SJCRH30 (cell line): ENCODE results near the gene JARID2. TPM values are rescaled to one million over a fixed set of nuclear protein-coding genes. Genes with fewer than 3 reads are reported as not detected.
"Not testable (repeated sequence)": the region's sequence is repeated elsewhere in the genome, so short reads cannot be mapped to it uniquely, and the experiment has no call there.

Experiments
- DNase-seq, 2 experiments: peaks; one replicate each; pipeline ENCODE4 v3.0.0-alpha.2; 2015 to 2020
- H3K27ac ChIP-seq: fragments of 250-450 bp; sonication (Bioruptor Pico); 2 replicates; pipeline ENCODE4 v1.5.1; 2020; ENCODE audit warnings: mild to moderate bottlenecking, moderate library complexity
- H3K27me3 ChIP-seq: fragments of 250-450 bp; sonication (Bioruptor Pico); 2 replicates; pipeline ENCODE4 v1.5.1; 2020; ENCODE audit warnings: mild to moderate bottlenecking, moderate library complexity
- H3K36me3 ChIP-seq: fragments of 250-450 bp; sonication (Bioruptor Pico); 2 replicates; pipeline ENCODE4 v1.5.1; 2020; ENCODE audit warnings: mild to moderate bottlenecking, moderate library complexity
- H3K4me1 ChIP-seq: fragments of 250-450 bp; sonication (Bioruptor Pico); 2 replicates; pipeline ENCODE4 v1.5.1; 2020; ENCODE audit warnings: mild to moderate bottlenecking, moderate library complexity
- H3K4me3 ChIP-seq: fragments of 250-450 bp; sonication (Bioruptor Pico); 2 replicates; pipeline ENCODE4 v1.5.1; 2020; ENCODE audit warnings: mild to moderate bottlenecking, moderate library complexity
- H3K9me3 ChIP-seq: fragments of 250-450 bp; sonication (Bioruptor Pico); replicated peaks from 2 replicates; pipeline ENCODE4 v1.5.1; 2020; ENCODE audit warnings: mild to moderate bottlenecking, moderate library complexity
- total RNA-seq: library from RNA; depleted of rRNA; stranded (reverse); fragments of >200 nt; shearing (Covaris generic); gene quantifications from 2 replicates; pipeline ENCODE4 v1.2.3, GENCODE V29; 2014

JARID2 gene
- total RNA-seq, 1 experiment from 2014 or later, result 18.5 TPM

DNA sequence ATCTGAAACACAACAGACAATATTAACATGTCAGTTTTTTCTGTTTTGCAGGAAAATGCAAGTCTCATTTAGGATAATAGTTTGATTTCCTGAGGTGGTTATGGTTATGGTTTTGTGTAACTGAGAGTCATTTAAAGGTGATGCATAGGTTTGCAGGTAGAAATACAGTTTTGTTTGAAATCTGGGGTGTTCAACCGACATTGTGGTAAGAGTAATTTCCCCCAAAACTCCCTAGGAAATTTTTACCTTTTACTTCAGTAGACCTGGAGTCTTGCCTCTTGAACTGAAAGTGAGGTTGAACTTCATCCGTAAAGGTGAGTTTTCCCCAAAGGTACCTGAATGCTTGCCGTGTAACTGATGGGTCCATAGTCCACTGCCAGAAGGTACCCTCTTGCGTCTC lies 71.4 kb downstream of the JARID2 start:
- Histone ChIP-seq H3K27ac (no peak overlapping the region), H3K4me1 (peaks cover 2% of the 10 kb centered on the region; the same call in 1 of the 2 replicates), H3K4me3 (no peak overlapping the region), H3K36me3 (no peaks in the 10 kb centered on the region), H3K27me3 (no peaks in the 10 kb centered on the region), H3K9me3 (no peaks in the 10 kb centered on the region)
- DNase-seq, result no peak

DNA sequence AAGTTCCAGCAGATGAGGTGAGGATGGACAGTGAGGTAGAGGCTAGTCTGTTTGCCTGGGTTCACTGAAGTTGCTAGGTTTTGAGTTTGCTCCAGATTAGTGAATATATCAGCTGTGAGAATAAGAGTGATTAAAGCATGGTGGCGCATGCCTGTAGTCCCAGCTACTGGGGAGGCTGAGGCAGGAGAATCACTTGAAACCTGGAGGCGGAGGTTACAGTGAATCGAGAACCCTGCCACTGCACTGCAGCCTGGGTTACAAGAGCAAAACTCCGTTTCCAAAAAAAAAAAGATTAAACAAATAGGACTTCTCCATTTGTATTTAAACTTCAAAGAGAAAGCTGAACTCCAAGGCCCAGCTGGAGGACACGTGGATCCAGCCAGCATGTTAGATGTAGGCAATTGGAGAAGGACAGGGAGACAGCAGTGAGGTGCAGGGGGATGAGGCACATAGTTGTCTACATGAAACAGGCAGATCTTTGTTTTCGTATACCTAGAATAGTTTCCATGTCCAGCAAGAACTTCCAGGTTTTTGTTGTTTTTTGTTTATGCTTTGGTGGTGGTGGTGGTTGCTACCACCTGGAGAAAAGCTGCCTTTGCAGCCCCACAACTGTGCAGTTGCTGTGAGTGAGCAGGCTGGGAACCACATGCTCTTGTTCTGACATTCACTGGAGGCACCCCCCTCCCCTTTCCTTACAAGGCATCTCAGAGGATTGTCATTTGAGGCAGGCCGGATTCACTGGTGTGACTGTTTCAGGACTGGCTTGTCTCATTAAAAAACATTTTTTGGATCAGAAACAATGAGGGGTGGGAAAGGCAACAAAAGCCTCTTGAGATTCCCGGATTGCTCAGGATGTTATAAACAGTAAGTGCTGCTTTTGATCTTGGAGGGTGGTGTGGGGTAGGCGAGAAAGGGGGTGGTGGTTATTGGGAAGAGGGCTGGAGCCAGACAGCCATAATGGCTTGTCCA lies 72.3 kb downstream of the JARID2 start:
- H3K4me3 ChIP-seq, result no peak overlapping the region
- no peaks in the 10 kb centered on the region for H3K27me3 ChIP-seq
- peaks cover 10% of the 10 kb centered on the region; the same call in 1 of the 2 replicates for H3K4me1 ChIP-seq
- no peaks in the 10 kb centered on the region for H3K9me3 ChIP-seq
- no peak overlapping the region for H3K27ac ChIP-seq
- DNase-seq, result no peak
- no peaks in the 10 kb centered on the region for H3K36me3 ChIP-seq

DNA sequence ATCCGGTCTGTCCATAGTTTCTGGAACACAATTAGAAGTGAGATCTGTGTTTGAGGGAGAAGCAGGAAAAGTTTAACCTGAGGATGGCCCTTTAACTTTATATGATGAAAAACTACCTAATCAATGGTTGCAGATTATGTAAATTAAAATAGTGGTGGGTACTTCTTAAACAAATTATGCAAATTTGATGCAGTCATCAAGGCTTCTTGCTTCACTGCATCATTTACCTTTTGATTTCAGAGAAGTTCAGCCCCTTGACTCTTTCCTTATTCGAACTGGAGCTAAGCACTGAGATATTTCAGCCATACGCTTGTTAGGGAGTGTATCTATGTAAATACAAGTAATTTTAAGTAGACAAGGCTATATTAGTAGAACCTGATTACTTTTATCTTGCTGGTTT lies 73.8 kb downstream of the JARID2 start:
- Histone ChIP-seq H3K4me1 (peaks cover 12% of the 10 kb centered on the region; the same call in 1 of the 2 replicates), H3K4me3 (no peak overlapping the region), H3K27ac (no peak overlapping the region)

DNA sequence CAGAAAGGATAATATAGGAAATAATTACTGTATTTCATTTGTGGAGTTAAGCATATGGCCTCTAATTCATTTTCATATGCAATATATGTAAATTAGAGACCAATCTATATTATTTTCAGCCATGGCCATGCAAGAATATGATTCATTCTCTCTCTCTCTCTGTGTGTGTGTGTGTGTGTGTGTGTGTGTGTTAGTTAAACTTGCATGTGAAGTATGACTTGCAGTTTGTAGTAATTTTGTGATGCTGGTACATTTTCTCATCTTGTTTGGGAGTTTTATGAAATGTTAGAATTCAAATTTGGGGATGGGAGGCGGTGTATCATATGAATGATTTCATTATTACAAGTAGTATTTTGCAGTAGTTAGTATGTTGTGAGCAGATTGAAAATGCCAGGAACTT lies 74.8 kb downstream of the JARID2 start:
- DNase-seq, result no peak
- Histone ChIP-seq H3K4me3 (no peak overlapping the region), H3K36me3 (no peaks in the 10 kb centered on the region), H3K27me3 (no peaks in the 10 kb centered on the region), H3K9me3 (no peaks in the 10 kb centered on the region), H3K4me1 (peaks cover 12% of the 10 kb centered on the region; the same call in 1 of the 2 replicates), H3K27ac (no peak overlapping the region)

More for the DNA sequence above, 73.8 kb downstream of the JARID2 start:
- DNase-seq, result no peak
- Histone ChIP-seq H3K36me3 (no peaks in the 10 kb centered on the region), H3K9me3 (no peaks in the 10 kb centered on the region), H3K27me3 (no peaks in the 10 kb centered on the region)

DNA sequence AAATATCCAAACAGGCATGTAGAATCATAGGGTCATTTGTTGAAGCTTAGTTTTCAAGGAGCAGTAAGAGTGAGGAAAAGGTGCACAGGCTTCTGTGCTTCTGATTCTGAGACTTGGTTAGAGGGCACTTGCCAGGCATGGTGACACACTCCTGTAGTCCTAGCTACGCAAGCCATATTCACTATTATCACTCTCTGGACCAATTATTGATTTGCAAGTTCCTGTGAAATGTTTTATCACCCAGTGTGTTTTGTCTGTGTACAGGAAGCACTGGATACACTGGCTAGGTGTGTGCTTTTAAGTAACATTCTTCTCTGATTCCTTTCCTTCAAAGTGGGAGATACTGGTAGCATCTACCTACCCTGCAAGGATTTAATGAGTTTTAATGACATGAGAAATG lies 76.3 kb downstream of the JARID2 start:
- H3K36me3 ChIP-seq, result no peaks in the 10 kb centered on the region

DNA sequence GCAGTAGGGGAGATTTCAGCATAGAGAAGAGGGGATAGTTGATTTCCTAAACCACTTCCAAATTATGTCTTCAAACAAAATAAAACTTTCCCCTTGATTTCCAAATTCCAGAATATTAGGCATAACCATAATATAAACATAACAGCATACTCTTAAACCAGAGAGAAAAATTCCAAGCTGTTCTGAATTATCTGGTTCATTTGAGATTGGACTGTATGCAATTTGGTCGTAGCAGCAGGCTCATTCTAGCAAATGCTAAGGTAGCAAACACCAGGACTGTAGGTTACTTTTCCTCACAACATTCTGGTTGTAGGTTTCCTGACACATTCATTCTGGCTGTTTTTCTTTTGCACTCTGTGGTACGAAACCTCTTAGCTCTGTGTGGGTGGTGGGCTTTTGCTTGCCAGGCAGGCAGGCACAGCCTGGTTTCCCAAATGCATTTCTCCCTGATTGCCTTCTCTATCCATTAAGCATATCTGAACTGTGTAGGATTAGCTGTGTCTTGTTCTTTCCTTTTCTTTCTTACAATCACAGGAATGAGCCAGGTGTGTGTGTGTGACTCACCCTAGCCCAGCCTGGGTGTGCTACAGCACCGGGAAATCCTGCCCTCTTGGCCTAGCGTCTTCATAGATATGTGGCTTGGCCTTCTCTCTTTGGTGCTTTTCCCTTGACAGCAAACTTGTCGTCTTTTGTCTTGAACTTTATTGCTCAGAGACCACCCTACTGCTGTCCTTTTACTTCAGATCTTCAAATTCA lies 77.1 kb downstream of the JARID2 start:
- no peak overlapping the region for H3K4me3 ChIP-seq
- H3K36me3 ChIP-seq, result no peaks in the 10 kb centered on the region
- H3K4me1 ChIP-seq, result peaks cover 12% of the 10 kb centered on the region; the same call in 1 of the 2 replicates
- DNase-seq, result no peak
- H3K27ac ChIP-seq, result peak overlapping the region; percentile 32; the same call in 1 of the 2 replicates
- H3K9me3 ChIP-seq, result no peaks in the 10 kb centered on the region
- no peaks in the 10 kb centered on the region for H3K27me3 ChIP-seq

More for the DNA sequence above, 76.3 kb downstream of the JARID2 start:
- peaks cover 12% of the 10 kb centered on the region; the same call in 1 of the 2 replicates for H3K4me1 ChIP-seq
- H3K4me3 ChIP-seq, result no peak overlapping the region
- H3K27me3 ChIP-seq, result no peaks in the 10 kb centered on the region
- peak overlapping the region; percentile 32; the same call in 1 of the 2 replicates for H3K27ac ChIP-seq
- H3K9me3 ChIP-seq, result no peaks in the 10 kb centered on the region
- no peak for DNase-seq

DNA sequence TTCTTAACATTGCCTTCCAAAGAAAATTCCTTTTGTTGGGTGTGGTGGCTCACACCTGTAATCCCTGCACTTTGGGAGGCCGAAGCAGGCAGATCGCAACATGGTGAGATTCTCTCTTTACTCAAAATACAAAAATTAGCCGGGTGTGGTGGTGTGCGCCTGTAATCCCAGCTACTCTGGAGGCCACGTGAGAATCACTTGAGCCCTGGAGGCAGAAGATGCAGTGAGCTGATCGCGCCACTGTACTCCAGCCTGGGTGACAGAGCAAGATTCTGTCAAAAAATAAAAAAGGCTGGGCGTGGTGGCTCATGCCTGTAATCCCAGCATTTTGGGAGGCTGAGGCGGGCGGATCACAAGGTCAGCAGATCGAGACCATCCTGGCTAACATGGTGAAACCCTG lies 77.7 kb downstream of the JARID2 start:
- H3K4me3 ChIP-seq, H3K27me3 ChIP-seq, H3K27ac ChIP-seq, H3K9me3 ChIP-seq, H3K36me3 ChIP-seq, DNase-seq: not testable (repeated sequence)
- H3K4me1 ChIP-seq, result peaks cover 16% of the 10 kb centered on the region

DNA sequence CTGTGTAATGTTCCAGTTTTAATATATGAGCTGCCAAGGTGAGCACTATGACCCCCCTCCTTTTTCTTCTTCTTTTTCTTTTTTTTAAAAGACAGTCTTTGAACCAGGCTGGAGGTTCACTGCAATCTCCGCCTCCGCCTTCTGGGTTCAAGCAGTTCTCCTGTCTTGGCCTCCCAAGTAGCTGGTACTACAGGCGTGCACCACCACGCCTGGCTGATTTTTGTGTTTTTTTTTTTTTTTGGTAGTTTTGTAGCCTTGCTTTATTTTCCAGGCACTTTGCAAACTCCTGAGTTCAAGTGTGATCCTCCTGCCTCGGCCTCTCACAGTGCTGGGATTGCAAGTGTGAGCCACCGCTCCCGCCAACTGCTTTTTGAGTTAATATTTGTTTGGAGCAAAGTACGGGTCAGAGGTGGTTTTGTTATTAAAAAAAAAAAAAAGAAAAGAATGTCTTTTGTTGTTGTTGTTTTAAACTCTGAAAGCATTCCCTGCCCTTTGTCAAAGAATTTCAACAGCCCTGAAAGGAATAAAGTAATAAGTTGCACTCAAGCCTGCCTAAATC lies 78.6 kb downstream of the JARID2 start:
- Histone ChIP-seq H3K4me1 (peaks cover 21% of the 10 kb centered on the region), H3K36me3 (no peaks in the 10 kb centered on the region), H3K27me3 (no peaks in the 10 kb centered on the region), H3K27ac (no peak overlapping the region), H3K4me3 (no peak overlapping the region), H3K9me3 (no peaks in the 10 kb centered on the region)
- no peak for DNase-seq

DNA sequence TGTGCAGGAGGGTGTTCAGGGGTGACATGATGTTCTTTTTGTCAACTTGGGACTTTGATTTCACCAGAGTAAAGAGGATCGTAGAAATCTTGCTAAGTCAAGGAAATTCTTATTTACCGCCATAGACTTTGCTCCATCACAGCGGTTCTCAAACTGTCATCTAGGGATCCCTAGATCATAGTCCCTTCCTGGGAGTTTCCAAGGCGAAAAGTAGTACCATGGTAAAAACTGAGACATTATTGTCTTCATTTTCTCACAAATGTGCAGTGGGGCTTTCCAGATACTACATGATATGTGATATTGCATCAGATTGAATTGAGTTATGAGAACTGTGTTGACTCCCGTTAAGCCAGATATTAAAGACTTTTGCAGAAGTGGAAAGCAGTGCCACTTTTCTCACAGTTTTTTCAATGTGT lies 79.7 kb downstream of the JARID2 start:
- H3K4me1 ChIP-seq, result peaks cover 29% of the 10 kb centered on the region
- H3K36me3 ChIP-seq, result no peaks in the 10 kb centered on the region
- no peak for DNase-seq
- no peaks in the 10 kb centered on the region for H3K27me3 ChIP-seq
- H3K27ac ChIP-seq, result no peak overlapping the region
- no peaks in the 10 kb centered on the region for H3K9me3 ChIP-seq
- no peak overlapping the region for H3K4me3 ChIP-seq

DNA sequence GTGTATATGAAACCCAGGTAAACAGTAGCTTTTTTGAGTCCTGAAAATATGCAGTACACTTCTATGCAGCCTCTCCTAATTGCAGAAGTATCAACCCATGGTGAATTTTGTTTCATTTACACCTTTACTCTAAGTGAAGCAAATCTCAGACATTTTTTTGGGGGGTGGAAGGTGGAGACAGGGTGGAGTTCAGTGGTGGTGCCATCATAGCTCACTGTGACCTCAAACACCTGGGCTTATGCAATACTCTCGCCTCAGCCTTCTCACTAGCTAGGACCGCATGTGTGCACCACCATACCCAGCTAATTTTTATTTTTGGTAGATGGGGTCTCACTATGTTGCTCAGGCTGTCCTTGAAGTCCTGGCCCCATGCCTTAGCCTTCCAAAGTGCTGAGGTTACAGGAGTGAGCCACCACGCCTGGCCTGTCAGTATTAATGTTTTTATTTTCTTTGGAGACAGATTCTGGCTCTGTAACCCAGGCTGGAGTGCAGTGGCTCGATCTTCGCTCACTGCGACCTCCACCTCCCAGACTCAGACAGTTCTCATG lies 80.3 kb downstream of the JARID2 start:
- no peak overlapping the region for H3K4me3 ChIP-seq
- DNase-seq, result no peak
- H3K4me1 ChIP-seq, result peaks cover 35% of the 10 kb centered on the region
- no peaks in the 10 kb centered on the region for H3K27me3 ChIP-seq
- no peaks in the 10 kb centered on the region for H3K36me3 ChIP-seq
- no peaks in the 10 kb centered on the region for H3K9me3 ChIP-seq
- H3K27ac ChIP-seq, result no peak overlapping the region

DNA sequence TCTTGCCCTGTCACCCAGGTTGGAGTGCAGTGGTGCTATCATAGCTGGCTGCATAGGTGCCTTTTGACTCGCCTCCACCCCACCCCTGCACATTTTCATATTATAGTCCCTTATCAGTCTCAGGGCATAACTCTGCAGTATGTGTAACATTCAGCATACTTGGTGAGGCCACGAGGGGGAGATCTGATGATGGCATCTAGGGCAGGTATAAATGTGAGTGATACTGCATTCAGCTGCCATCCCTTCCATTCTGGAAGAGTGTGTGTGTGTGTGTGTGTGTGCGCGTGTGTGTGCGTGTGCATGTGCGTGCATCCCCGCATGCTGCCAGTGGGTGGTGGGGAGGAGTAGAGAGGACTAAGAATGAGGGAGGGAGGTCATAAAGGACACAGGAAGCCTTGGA lies 81.4 kb downstream of the JARID2 start:
- Histone ChIP-seq H3K4me1 (peaks cover 44% of the 10 kb centered on the region), H3K27ac (no peak overlapping the region), H3K9me3 (no peaks in the 10 kb centered on the region), H3K4me3 (no peak overlapping the region), H3K27me3 (no peaks in the 10 kb centered on the region), H3K36me3 (no peaks in the 10 kb centered on the region)
- DNase-seq, result no peak

DNA sequence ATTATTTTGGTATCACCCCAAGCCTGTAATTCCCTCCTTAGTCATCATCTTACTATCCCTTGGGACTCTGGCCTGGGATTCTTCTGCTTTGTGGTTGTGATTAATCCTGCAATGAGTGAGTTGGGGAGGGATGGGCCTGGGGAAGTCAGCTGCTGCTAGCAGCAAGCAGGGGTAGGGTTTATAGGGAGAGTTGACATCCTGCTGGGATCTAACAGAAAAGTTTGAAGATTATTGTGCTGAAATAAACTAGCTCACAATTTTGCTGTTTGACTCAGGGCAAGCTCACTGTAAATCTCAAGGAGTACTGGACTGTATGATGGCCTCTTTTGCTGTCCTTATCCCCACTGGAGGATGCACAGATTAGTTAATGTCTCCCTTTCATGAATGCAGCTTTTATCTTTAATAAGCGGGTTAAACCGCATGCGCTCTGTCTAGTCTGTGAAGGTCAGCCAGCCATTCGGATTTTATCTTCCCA lies 83.4 kb downstream of the JARID2 start:
- no peaks in the 10 kb centered on the region for H3K27me3 ChIP-seq
- peak; percentile 85 to 92 for DNase-seq
- H3K27ac ChIP-seq, result peak overlapping the region; percentile 71
- H3K36me3 ChIP-seq, result no peaks in the 10 kb centered on the region
- peaks cover 40% of the 10 kb centered on the region for H3K4me1 ChIP-seq
- H3K4me3 ChIP-seq, result no peak overlapping the region; the same call in 1 of the 2 replicates
- H3K9me3 ChIP-seq, result no peaks in the 10 kb centered on the region

DNA sequence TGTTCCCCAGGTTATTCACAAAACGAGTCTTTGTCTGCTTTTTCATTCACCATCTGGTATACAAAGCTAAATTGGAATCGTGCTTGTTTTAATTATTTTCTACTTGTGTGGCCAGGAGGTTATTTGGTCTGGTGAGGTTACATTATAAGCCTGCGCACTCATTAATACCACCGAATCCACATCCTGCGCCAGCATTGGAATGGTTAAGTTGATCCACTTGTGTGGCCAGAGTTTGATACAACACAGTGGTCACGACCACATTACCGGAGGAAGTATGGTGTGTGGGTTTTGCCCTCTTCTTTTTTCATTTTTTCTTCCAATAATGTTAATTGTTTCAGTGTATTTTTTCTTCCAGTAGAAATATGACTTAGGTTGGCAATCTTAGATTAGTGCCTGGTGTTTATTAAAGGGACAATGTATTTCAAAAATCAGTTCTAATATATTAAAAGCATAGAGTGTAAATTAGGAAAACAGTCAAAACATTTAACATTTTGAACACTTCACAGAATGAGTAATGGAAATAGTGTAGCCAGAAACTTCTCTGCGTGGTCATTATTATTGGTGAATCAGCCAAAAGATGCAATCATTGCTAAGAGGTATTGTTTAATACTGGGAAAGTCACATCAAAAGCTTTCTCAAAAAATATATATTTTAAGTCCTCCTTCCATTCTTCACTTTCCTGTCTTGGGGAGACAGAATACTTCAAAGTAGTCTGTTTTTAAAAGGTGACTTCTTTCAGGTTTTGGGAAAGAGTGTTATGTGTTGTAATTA lies 84.5 kb downstream of the JARID2 start:
- no peaks in the 10 kb centered on the region for H3K9me3 ChIP-seq
- no peaks in the 10 kb centered on the region for H3K36me3 ChIP-seq
- H3K27ac ChIP-seq, result peak overlapping the region; percentile 71
- peak overlapping the region; percentile 0; the same call in 1 of the 2 replicates for H3K4me3 ChIP-seq
- peaks cover 40% of the 10 kb centered on the region for H3K4me1 ChIP-seq
- H3K27me3 ChIP-seq, result no peaks in the 10 kb centered on the region
- peak; percentile 70 to 84 for DNase-seq

DNA sequence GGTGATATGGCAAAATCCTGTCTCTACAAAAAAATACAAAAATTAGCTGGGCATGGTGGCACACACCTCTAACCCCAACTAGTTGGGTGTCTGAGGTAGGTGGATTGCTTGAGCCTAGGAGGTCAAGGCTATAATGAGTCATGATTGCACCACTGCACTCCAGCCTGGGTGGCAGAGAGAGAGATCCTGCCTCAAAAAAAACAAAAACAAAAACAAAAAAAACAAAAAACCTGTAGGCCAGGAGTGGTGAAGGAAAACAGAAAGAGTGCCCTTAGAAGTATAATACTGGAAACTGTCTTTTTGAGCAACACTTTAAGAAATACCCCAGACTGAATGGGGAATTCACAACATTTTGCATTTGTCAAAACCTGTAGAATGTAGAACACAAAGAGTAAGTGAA lies 85.3 kb downstream of the JARID2 start:
- H3K27ac ChIP-seq, result peak overlapping the region; percentile 71; the same call in 1 of the 2 replicates
- no peak for DNase-seq
- peaks cover 40% of the 10 kb centered on the region for H3K4me1 ChIP-seq

More for the DNA sequence above, 85.3 kb downstream of the JARID2 start:
- no peaks in the 10 kb centered on the region for H3K9me3 ChIP-seq
- H3K27me3 ChIP-seq, result no peaks in the 10 kb centered on the region
- H3K4me3 ChIP-seq, result no peak overlapping the region
- H3K36me3 ChIP-seq, result no peaks in the 10 kb centered on the region
